Stimulated activated naive CD8-positive, alpha-beta T cell treated with anti-CD3 and anti-CD28 coated beads, Interleukin-15, amount 100 ng/mL, for 72 hours (primary cell): Measurements from ENCODE around the gene LAG3.
A peak's percentile ranks its signal among the peaks of the same experiment; 100 is the strongest.

ENCODE experiments used
- ATAC-seq: fragments of 150-1000 bp; cut with Tn5 transposase; 2 replicates; pipeline ENCODE4 v1.10.0; 2021; ENCODE audit warnings: mild to moderate bottlenecking, moderate library complexity
- DNase-seq, 2 donors: peaks; one replicate each; pipeline ENCODE4 v3.0.0; 2021 to 2022
- H3K27ac Mint-ChIP-seq, 2 donors: one replicate each; pipeline ENCODE4 v1.8.0; 2022; ENCODE audit warnings: mild to moderate bottlenecking in 2 of 2, mixed read lengths in 2 of 2, moderate library complexity in 2 of 2
- H3K27me3 Mint-ChIP-seq: one replicate; pipeline ENCODE4 v1.8.0; 2022; ENCODE audit warnings: mixed read lengths
- H3K4me1 Mint-ChIP-seq: one replicate; pipeline ENCODE4 v1.8.0; 2022; ENCODE audit warnings: mild to moderate bottlenecking, mixed read lengths
- H3K4me3 Mint-ChIP-seq, 2 donors: one replicate each; pipeline ENCODE4 v1.8.0; 2022; ENCODE audit warnings: mild to moderate bottlenecking in 2 of 2, mixed read lengths in 2 of 2, moderate library complexity in 1 of 2
- H3K9me3 Mint-ChIP-seq, 2 donors: one replicate each; pipeline ENCODE4 v1.8.0; 2022; ENCODE audit warnings: mixed read lengths in 2 of 2

The LAG3 gene

GRCh38 chr12:6765634-6766581, 6.4 kb upstream of the LAG3 start, which contains the start of gene PTMS:
Gene PTMS, plus strand, starts transcription at chr12:6766363. Its CDS starts 343 bp downstream, at chr12:6766706.
- peaks cover 61% of the 10 kb centered on the region for H3K4me1 Mint-ChIP-seq
- H3K4me3 Mint-ChIP-seq, result peak within 1 kb of the TSS; percentile 89
- peaks cover 78% of the 10 kb centered on the region for H3K27me3 Mint-ChIP-seq
- DNase-seq (peak in 1 of 2 donors; percentile 38), ATAC-seq (peak; percentile 8)
- H3K27ac Mint-ChIP-seq, result peak within 1 kb of the TSS; percentile 95 to 97
- no peaks in the 10 kb centered on the region for H3K9me3 Mint-ChIP-seq

GRCh38 chr12:6766651-6767349, 5.5 kb upstream of the LAG3 start:
- peak; percentile 70 for ATAC-seq
- H3K27ac Mint-ChIP-seq, result peak overlapping the region; percentile 95 to 97
- H3K9me3 Mint-ChIP-seq, result no peaks in the 10 kb centered on the region
- peak overlapping the region; percentile 89 for H3K4me3 Mint-ChIP-seq
- peak; percentile 56 to 63 for DNase-seq
- H3K27me3 Mint-ChIP-seq, result peaks cover 75% of the 10 kb centered on the region
- H3K4me1 Mint-ChIP-seq, result peaks cover 70% of the 10 kb centered on the region

GRCh38 chr12:6767353-6768319, 4.7 kb upstream of the LAG3 start:
- H3K27ac Mint-ChIP-seq, result peak overlapping the region; percentile 95 to 97
- ATAC-seq (peak; percentile 1), DNase-seq (no peak)
- peaks cover 75% of the 10 kb centered on the region for H3K4me1 Mint-ChIP-seq
- peak overlapping the region; percentile 89 for H3K4me3 Mint-ChIP-seq
- H3K27me3 Mint-ChIP-seq, result peaks cover 67% of the 10 kb centered on the region
- no peaks in the 10 kb centered on the region for H3K9me3 Mint-ChIP-seq

GRCh38 chr12:6768437-6768914, 3.8 kb upstream of the LAG3 start:
- Mint-ChIP-seq H3K27ac (peak overlapping the region in 1 of 2 donors; percentile 29), H3K4me3 (peak overlapping the region; percentile 89), H3K27me3 (peaks cover 60% of the 10 kb centered on the region), H3K9me3 (no peaks in the 10 kb centered on the region), H3K4me1 (peaks cover 84% of the 10 kb centered on the region)
- no peak for DNase-seq
- ATAC-seq, result no peak

GRCh38 chr12:6768990-6769389, 3.3 kb upstream of the LAG3 start:
- H3K9me3 Mint-ChIP-seq, result no peaks in the 10 kb centered on the region
- H3K27ac Mint-ChIP-seq, result no peak overlapping the region
- ATAC-seq, result no peak
- H3K27me3 Mint-ChIP-seq, result peaks cover 57% of the 10 kb centered on the region
- peaks cover 83% of the 10 kb centered on the region for H3K4me1 Mint-ChIP-seq
- DNase-seq, result no peak
- peak overlapping the region; percentile 6 to 89 for H3K4me3 Mint-ChIP-seq

- ATAC-seq, result no peak
- peaks cover 50% of the 10 kb centered on the region for H3K27me3 Mint-ChIP-seq
Observed at GRCh38 chr12:6769666-6770065, 2.7 kb upstream of the LAG3 start.

GRCh38 chr12:6770094-6770493, 2.2 kb upstream of the LAG3 start:
- H3K27ac Mint-ChIP-seq, result no peak overlapping the region

More at GRCh38 chr12:6769666-6770065, 2.7 kb upstream of the LAG3 start:
- no peaks in the 10 kb centered on the region for H3K9me3 Mint-ChIP-seq
- no peak overlapping the region for H3K4me3 Mint-ChIP-seq
- DNase-seq, result no peak
- no peak overlapping the region for H3K27ac Mint-ChIP-seq
- H3K4me1 Mint-ChIP-seq, result peaks cover 83% of the 10 kb centered on the region

GRCh38 chr12:6770600-6770999, 1.7 kb upstream of the LAG3 start:
- Mint-ChIP-seq H3K27ac (peak overlapping the region in 1 of 2 donors; percentile 83), H3K4me1 (peaks cover 83% of the 10 kb centered on the region), H3K27me3 (peaks cover 41% of the 10 kb centered on the region), H3K4me3 (peak overlapping the region; percentile 27 to 35), H3K9me3 (no peaks in the 10 kb centered on the region)
- DNase-seq (no peak), ATAC-seq (no peak)

More at GRCh38 chr12:6770094-6770493, 2.2 kb upstream of the LAG3 start:
- no peak for DNase-seq
- Mint-ChIP-seq H3K9me3 (no peaks in the 10 kb centered on the region), H3K4me1 (peaks cover 83% of the 10 kb centered on the region), H3K27me3 (peaks cover 46% of the 10 kb centered on the region), H3K4me3 (no peak overlapping the region)
- ATAC-seq, result no peak

- DNase-seq (no peak), ATAC-seq (no peak)
- Mint-ChIP-seq H3K27ac (no peak overlapping the region), H3K27me3 (peaks cover 38% of the 10 kb centered on the region), H3K4me1 (peaks cover 86% of the 10 kb centered on the region), H3K9me3 (no peaks in the 10 kb centered on the region), H3K4me3 (peak overlapping the region; percentile 87 to 92)
Observed at GRCh38 chr12:6771091-6771495, 1.2 kb upstream of the LAG3 start.

GRCh38 chr12:6771509-6772330, 600 bp upstream of the LAG3 start:
- Mint-ChIP-seq H3K9me3 (no peaks in the 10 kb centered on the region), H3K4me3 (peak overlapping the region; percentile 87 to 92), H3K27me3 (peaks cover 38% of the 10 kb centered on the region), H3K27ac (peak overlapping the region; percentile 35 to 90), H3K4me1 (peaks cover 92% of the 10 kb centered on the region)
- ATAC-seq (no peak), DNase-seq (no peak)

- Mint-ChIP-seq H3K4me3 (peak overlapping the region; percentile 87 to 92), H3K27ac (peak overlapping the region; percentile 89 to 93), H3K4me1 (peaks cover 93% of the 10 kb centered on the region), H3K9me3 (no peaks in the 10 kb centered on the region), H3K27me3 (peaks cover 38% of the 10 kb centered on the region)
- ATAC-seq, result no peak
- no peak for DNase-seq
Observed at GRCh38 chr12:6772726-6773589, 638 bp downstream of the LAG3 start.

GRCh38 chr12:6773590-6774351, 1.5 kb downstream of the LAG3 start:
- Mint-ChIP-seq H3K27ac (peak overlapping the region; percentile 93 to 95), H3K4me3 (peak overlapping the region; percentile 87 to 92), H3K27me3 (peaks cover 33% of the 10 kb centered on the region), H3K9me3 (no peaks in the 10 kb centered on the region), H3K4me1 (peaks cover 93% of the 10 kb centered on the region)
- peak; percentile 54 to 80 for DNase-seq
- peak; percentile 31 for ATAC-seq
